ENCODE data around the gene SETD7. TPM values are rescaled to one million over a fixed set of nuclear protein-coding genes. Genes with fewer than 3 reads are reported as not detected.

Gene SETD7
- total and polyA plus RNA-seq, 7 donors, result 15.2 to 96.0 (median 78.4) TPM

DNA sequence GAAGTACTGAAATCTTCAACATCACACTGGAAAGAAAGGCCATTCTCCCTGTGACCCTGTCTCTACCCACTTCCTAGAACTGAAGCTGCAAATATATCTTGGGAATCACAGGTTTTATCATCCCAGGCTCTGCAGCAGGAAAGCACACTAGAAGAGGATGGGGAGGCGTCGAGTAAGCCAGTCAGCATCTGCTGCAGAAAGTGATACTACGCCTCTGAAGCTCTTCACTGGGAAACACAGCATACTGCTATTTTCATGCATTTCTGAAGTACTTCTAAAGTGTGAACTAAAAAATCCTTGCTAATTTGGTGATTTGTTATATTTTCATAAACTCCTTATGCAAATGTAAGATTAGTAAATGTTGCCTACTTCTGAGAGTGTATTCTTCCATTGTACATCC is 73.0 kb downstream of the SETD7 start:
- DNase-seq, result no peak
- Histone ChIP-seq H3K9me3 (no peaks in the 10 kb centered on the region), H3K27me3 (ENCODE audit: insufficient read depth in 3 of 3, low read length in 2 of 3) (no peaks in the 10 kb centered on the region), H3K4me3 (no peak overlapping the region), H3K36me3 (ENCODE audit: insufficient read depth in 1 of 2, low read depth in 1 of 2) (no peaks in the 10 kb centered on the region), H3K4me1 (no peaks in the 10 kb centered on the region), H3K27ac (no peak overlapping the region)
- TF ChIP-seq, protein P1, sequence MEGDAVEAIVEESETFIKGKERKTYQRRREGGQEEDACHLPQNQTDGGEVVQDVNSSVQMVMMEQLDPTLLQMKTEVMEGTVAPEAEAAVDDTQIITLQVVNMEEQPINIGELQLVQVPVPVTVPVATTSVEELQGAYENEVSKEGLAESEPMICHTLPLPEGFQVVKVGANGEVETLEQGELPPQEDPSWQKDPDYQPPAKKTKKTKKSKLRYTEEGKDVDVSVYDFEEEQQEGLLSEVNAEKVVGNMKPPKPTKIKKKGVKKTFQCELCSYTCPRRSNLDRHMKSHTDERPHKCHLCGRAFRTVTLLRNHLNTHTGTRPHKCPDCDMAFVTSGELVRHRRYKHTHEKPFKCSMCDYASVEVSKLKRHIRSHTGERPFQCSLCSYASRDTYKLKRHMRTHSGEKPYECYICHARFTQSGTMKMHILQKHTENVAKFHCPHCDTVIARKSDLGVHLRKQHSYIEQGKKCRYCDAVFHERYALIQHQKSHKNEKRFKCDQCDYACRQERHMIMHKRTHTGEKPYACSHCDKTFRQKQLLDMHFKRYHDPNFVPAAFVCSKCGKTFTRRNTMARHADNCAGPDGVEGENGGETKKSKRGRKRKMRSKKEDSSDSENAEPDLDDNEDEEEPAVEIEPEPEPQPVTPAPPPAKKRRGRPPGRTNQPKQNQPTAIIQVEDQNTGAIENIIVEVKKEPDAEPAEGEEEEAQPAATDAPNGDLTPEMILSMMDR (IDR thresholded peaks at IDR 0.05), result no peak
- no peak for ATAC-seq
- 93 to 97% (median 94%) methylated on average over 3 of the region's 3 CpGs for WGBS, 3 donors
- intact Hi-C loops (cut with DNase I), result no loop called here

DNA sequence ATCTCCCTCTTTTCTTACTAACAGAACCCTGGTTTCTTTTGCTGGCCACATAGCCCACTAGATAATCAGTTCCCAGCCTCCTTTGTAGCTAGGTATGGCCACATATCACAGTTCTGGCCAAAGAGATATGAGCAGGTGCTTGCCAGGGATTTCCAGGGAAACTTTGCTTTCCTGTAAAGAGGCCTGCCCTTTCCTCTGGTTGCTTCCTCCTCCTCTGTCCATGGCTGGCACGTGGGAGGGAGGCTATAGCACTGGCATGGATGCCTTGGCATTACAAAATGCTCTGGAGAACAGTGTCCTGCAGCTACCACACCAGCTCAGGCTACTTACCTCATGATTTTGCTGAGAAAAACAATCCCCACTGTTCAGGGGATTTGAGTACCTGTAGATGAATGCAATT is 74.6 kb downstream of the SETD7 start:
- TF ChIP-seq, protein P1 (IDR thresholded peaks at IDR 0.05), result no peak
- intact Hi-C loops (cut with DNase I), result no loop called here
- Histone ChIP-seq H3K9me3 (no peaks in the 10 kb centered on the region), H3K4me3 (no peak overlapping the region), H3K27me3 (ENCODE audit: insufficient read depth in 3 of 3, low read length in 2 of 3) (no peaks in the 10 kb centered on the region), H3K4me1 (no peaks in the 10 kb centered on the region), H3K27ac (no peak overlapping the region), H3K36me3 (ENCODE audit: insufficient read depth in 1 of 2, low read depth in 1 of 2) (no peaks in the 10 kb centered on the region)
- no peak for ATAC-seq
- no peak for DNase-seq
- 13 to 75% (median 46%) methylated on average over 1 of the region's 1 CpG for WGBS, 3 donors

DNA sequence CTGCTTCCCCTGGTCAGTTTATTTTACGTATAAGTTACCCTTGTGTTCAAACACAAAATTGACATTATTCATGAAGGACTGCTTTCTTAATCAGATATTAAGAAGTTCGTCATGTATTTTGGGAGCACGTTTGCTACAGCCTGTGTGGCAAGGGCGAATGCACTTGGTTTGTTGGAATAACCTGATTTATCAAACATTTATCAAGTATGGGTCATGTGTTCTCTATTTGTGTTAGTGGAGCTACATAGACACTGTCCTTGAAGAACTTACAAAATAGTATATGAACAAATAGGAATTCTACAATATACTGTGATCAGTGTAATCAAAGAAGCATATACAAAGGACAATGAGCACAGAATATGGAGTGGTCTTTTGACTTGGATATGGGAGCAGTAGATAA is 79.7 kb downstream of the SETD7 start:
- no peak overlapping the region for H3K27ac ChIP-seq
- intact Hi-C loops (cut with DNase I), result no loop called here
- H3K4me3 ChIP-seq, result no peak overlapping the region
- 95 to 97% (median 96%) methylated on average over 4 of the region's 4 CpGs for WGBS, 3 donors
- TF ChIP-seq, protein P1 (IDR thresholded peaks at IDR 0.05), result no peak
- no peaks in the 10 kb centered on the region for H3K9me3 ChIP-seq
- H3K36me3 ChIP-seq (ENCODE audit: insufficient read depth in 1 of 2, low read depth in 1 of 2), result peaks cover 4 to 20% of the 10 kb centered on the region in 2 donors
- H3K27me3 ChIP-seq (ENCODE audit: insufficient read depth in 3 of 3, low read length in 2 of 3), result no peaks in the 10 kb centered on the region
- ATAC-seq (no peak), DNase-seq (no peak)
- H3K4me1 ChIP-seq, result no peaks in the 10 kb centered on the region

DNA sequence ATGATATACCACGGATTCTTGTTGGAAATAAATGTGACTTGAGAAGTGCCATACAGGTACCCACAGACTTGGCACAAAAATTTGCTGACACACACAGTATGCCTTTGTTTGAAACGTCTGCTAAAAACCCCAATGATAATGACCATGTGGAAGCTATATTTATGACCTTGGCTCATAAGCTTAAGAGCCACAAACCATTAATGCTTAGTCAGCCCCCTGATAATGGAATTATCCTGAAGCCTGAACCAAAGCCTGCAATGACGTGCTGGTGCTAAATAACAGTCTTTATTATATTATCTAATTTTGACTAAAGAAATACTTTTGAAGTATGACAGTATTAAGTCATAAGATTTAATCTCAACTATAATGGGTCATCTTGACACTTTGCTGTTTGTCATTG is 83.2 kb downstream of the SETD7 start:
- H3K36me3 ChIP-seq (ENCODE audit: insufficient read depth in 1 of 2, low read depth in 1 of 2), result peaks cover 4 to 20% of the 10 kb centered on the region in 2 donors
- no peaks in the 10 kb centered on the region for H3K4me1 ChIP-seq
- no peaks in the 10 kb centered on the region for H3K27me3 ChIP-seq (ENCODE audit: insufficient read depth in 3 of 3, low read length in 2 of 3)
- peaks cover 12% of the 10 kb centered on the region for H3K9me3 ChIP-seq
- intact Hi-C loops (cut with DNase I), result no loop called here
- ATAC-seq, result no peak
- H3K27ac ChIP-seq, result no peak overlapping the region
- 68 to 73% (median 70%) methylated on average over 3 of the region's 3 CpGs for WGBS, 3 donors
- no peak overlapping the region for H3K4me3 ChIP-seq
- DNase-seq, result no peak
- TF ChIP-seq, protein P1 (IDR thresholded peaks at IDR 0.05), result no peak

DNA sequence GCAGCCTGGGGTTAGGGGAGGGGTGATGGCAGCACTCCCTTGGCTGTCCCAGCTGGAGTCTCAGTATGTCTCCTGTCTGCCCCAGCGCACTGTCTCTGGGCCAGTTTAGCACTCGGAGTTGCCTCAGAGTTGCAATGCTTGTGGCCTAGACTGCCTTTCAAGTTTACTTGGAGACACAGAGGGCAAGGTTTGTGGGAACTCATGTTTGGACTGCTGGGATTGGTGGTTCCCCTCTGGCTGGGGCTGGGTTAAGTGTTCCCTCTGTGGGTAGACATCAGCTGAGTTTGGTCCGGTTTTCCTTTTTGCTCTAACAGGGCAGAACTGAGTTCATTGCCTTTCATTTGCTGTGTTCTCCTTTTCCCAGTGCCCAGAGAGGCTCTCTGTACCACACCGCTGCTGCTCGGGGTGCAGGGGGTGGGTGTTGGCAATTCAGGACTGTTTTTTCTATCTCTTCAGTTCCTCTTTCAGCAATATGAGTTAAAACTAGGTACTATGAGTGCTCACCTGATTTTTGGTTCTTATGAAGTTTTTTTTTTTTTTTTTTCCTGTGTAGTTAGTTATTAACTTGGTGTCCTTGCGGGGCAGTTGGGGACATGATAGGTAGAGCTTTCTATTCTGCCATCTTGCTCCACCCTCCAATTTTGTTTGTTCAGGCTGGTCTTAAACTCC is 84.9 kb downstream of the SETD7 start:
- TF ChIP-seq, protein P1 (IDR thresholded peaks at IDR 0.05), result no peak
- Histone ChIP-seq H3K9me3 (peaks cover 12% of the 10 kb centered on the region), H3K27me3 (ENCODE audit: insufficient read depth in 3 of 3, low read length in 2 of 3) (no peaks in the 10 kb centered on the region), H3K27ac (no peak overlapping the region), H3K4me3 (no peak overlapping the region), H3K4me1 (no peaks in the 10 kb centered on the region), H3K36me3 (ENCODE audit: insufficient read depth in 1 of 2, low read depth in 1 of 2) (peaks cover 4 to 20% of the 10 kb centered on the region in 2 donors)
- intact Hi-C loops (cut with DNase I), result no loop called here
- ATAC-seq (no peak), DNase-seq (no peak)
- WGBS, 3 donors, result 95 to 96% (median 96%) methylated on average over 6 of the region's 6 CpGs
